T-cell (primary cell): ENCODE results near the gene VIP. TPM values are rescaled to one million over a fixed set of nuclear protein-coding genes. Genes with fewer than 3 reads are reported as not detected.

Experiments
- ATAC-seq, 4 experiments: fragments of 200-7000 bp in 3 of 4; fragments of 150-1000 bp in 1 of 4; cut with Tn5 transposase; replicated peaks in 1 of 4; 1 replicate in 3 of 4; 2 replicates in 1 of 4; pipeline ENCODE4 v1.10.0; 2021; ENCODE audit warnings: moderate library complexity in 3 of 4, mild to moderate bottlenecking in 2 of 4, moderate number of reproducible peaks in 1 of 4
- CTCF ChIA-PET, 2 donors: fragments of 300-600 bp; sonication (Branson Sonifier 250); formaldehyde crosslinking; loops; one replicate each; lab custom pipeline; 2022; ENCODE audit warnings: antibody characterized with exemption in 2 of 2; lab: Charles Lee
- POLR2A ChIA-PET, 2 donors: fragments of 300-600 bp; sonication (Branson Sonifier 250); formaldehyde crosslinking; loops; one replicate each; lab custom pipeline; 2022; ENCODE audit warnings: antibody characterized with exemption in 2 of 2; lab: Charles Lee
- DNase-seq, 35 experiments: peaks; one replicate each; pipeline versions ENCODE4 v3.0.0 to v3.0.0-alpha.2; 2013 to 2023
- H3K27ac ChIP-seq: one replicate; pipeline ENCODE4 v1.5.1; 2013; ENCODE audit warnings: low read length
- H3K27me3 ChIP-seq, 2 experiments: replicated peaks in 1 of 2; 1 replicate in 1 of 2; 2 replicates in 1 of 2; pipeline versions ENCODE4 v1.6.1 to v1.7.0; 2013; ENCODE audit warnings: low read length in 1 of 2, mixed read lengths in 1 of 2; ENCODE audit not compliant: control insufficient read depth in 2 of 2, insufficient read depth in 2 of 2; ENCODE audit errors: extremely low read depth in 1 of 2
- H3K36me3 ChIP-seq, 2 donors: 1 replicate in 1 of 2; 2 replicates in 1 of 2; pipeline versions ENCODE4 v1.6.1 to v1.7.0; 2013; ENCODE audit warnings: low read length in 1 of 2; ENCODE audit not compliant: control insufficient read depth in 2 of 2, insufficient read depth in 1 of 2; ENCODE audit errors: extremely low read depth in 1 of 2
- H3K4me1 ChIP-seq, 2 experiments: 1 replicate in 1 of 2; 2 replicates in 1 of 2; pipeline versions ENCODE4 v1.6.1 to v1.7.0; 2013; ENCODE audit warnings: low read length in 2 of 2, mixed read lengths in 1 of 2; ENCODE audit not compliant: insufficient read depth in 2 of 2, control insufficient read depth in 1 of 2; ENCODE audit errors: extremely low read depth in 1 of 2
- H3K4me3 ChIP-seq, 2 donors: 1 replicate in 1 of 2; 2 replicates in 1 of 2; pipeline versions ENCODE4 v1.5.1 to v1.7.0; 2013; ENCODE audit warnings: mild to moderate bottlenecking in 2 of 2, low read length in 1 of 2, moderate library complexity in 1 of 2; ENCODE audit not compliant: control insufficient read depth in 1 of 2; ENCODE audit errors: extremely low read depth in 1 of 2
- H3K9me3 ChIP-seq: 2 replicates; pipeline ENCODE4 v1.7.0; 2013
- H3K27ac Mint-ChIP-seq, 2 donors: one replicate each; pipeline ENCODE4 v1.8.0; 2020 to 2021; ENCODE audit warnings: mild to moderate bottlenecking in 2 of 2, mixed read lengths in 2 of 2
- H3K27me3 Mint-ChIP-seq, 2 donors: one replicate each; pipeline ENCODE4 v1.8.0; 2021 to 2022; ENCODE audit warnings: mixed read lengths in 2 of 2
- H3K36me3 Mint-ChIP-seq: one replicate; pipeline ENCODE4 v1.8.0; 2021; ENCODE audit warnings: mixed read lengths
- H3K4me1 Mint-ChIP-seq, 3 donors: one replicate each; pipeline ENCODE4 v1.8.0; 2020 to 2022; ENCODE audit warnings: mixed read lengths in 3 of 3, mild to moderate bottlenecking in 1 of 3
- H3K4me3 Mint-ChIP-seq, 3 donors: one replicate each; pipeline ENCODE4 v1.8.0; 2020 to 2022; ENCODE audit warnings: mild to moderate bottlenecking in 3 of 3, mixed read lengths in 3 of 3, moderate library complexity in 3 of 3
- H3K9me3 Mint-ChIP-seq, 3 donors: one replicate each; pipeline ENCODE4 v1.8.0; 2020 to 2022; ENCODE audit warnings: mixed read lengths in 3 of 3
- total RNA-seq, 35 experiments: library from RNA in 6 of 35; stranded (reverse) in 6 of 35; fragments of 120-200 nt in 1 of 35; gene quantifications; one replicate each; pipeline versions ENCODE4 v1.2.1 to v1.2.4 and lab custom pipeline; 2013 to 2026

The VIP gene
- total RNA-seq, 5 donors from 2014 or later (not counting 1 experiment from before 2014, with no cell fraction given), result not detected

DNA sequence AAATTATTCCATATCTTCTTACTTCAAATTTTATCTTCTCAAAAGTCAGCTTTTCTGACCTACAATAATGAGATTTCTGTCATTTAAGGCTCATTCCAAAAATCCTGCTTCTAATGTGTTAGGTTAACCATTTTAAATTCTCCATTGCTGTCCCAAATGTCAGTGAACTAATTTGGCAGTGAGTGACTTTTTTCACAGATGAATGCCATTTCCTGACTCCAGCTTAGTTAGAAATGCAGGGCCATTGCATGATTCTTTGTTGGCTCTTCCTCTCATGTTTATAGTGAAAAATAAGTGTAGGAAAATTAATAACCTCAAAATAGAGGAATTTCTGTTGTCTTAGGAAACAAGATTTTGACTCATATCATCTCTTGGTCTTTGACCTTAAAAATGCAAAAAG is 44.1 kb downstream of the VIP start:
- ChIA-PET POLR2A (no interaction called here), CTCF (no interaction called here)
- Histone ChIP-seq H3K27me3 (no peaks in the 10 kb centered on the region), H3K4me3 (no peak overlapping the region), H3K27ac (no peak overlapping the region), H3K4me1 (no peaks in the 10 kb centered on the region), H3K36me3 (no peaks in the 10 kb centered on the region), H3K9me3 (no peaks in the 10 kb centered on the region)
- no peaks in the 10 kb centered on the region for H3K36me3 Mint-ChIP-seq
- H3K4me3 Mint-ChIP-seq, result no peak overlapping the region
- DNase-seq (no peak), ATAC-seq (no peak)
- H3K9me3 Mint-ChIP-seq, result no peaks in the 10 kb centered on the region
- peaks cover 5 to 17% of the 10 kb centered on the region in 2 donors for H3K27me3 Mint-ChIP-seq
- H3K4me1 Mint-ChIP-seq, result no peaks in the 10 kb centered on the region
- no peak overlapping the region for H3K27ac Mint-ChIP-seq

DNA sequence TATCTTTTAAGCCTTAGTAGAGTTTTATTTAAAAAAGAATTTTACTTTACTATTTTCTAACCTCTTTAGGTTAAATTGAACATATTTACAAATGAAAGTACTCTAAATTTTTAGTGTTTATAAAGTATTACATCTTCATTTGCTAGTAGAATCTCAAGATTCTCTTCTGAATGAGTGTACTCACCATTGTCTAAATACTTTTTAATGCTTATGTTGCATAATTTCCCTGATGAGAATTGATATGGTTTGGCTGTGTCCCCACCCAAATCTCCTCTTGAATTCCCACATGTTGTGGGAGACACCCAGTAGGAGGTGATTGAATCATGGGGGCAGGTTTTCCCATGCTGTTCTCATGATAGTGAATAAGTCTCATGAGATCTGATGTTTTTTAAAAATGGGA is 53.6 kb downstream of the VIP start:
- Mint-ChIP-seq H3K4me1 (no peaks in the 10 kb centered on the region), H3K27ac (no peak overlapping the region), H3K36me3 (no peaks in the 10 kb centered on the region), H3K4me3 (no peak overlapping the region), H3K27me3 (peaks cover 3 to 18% of the 10 kb centered on the region in 2 donors), H3K9me3 (peaks cover 0 to 4% (median 0%) of the 10 kb centered on the region in 3 donors)
- Histone ChIP-seq H3K9me3 (no peaks in the 10 kb centered on the region), H3K27ac (no peak overlapping the region), H3K4me1 (no peaks in the 10 kb centered on the region), H3K36me3 (no peaks in the 10 kb centered on the region), H3K27me3 (no peaks in the 10 kb centered on the region), H3K4me3 (no peak overlapping the region)
- ATAC-seq, result no peak
- DNase-seq, result no peak
- CTCF ChIA-PET, result no interaction called here
- POLR2A ChIA-PET, result no interaction called here

Other genes with a start within 250 kb of the VIP start
- gene SYNE1, start 113.4 kb upstream of the VIP start, total RNA-seq, result 100 to 1,000 TPM; 174 to 235 (median 192) TPM
- under 1 TPM; 0.25 to 0.44 (median 0.26) TPM for gene MYCT1, start 52.9 kb upstream of the VIP start, total RNA-seq
- 1 to 10 TPM; 4.4 to 9.3 (median 8.1) TPM for gene FBXO5, start 232.2 kb downstream of the VIP start, total RNA-seq